Stimulated activated CD8-positive, alpha-beta memory T cell treated with anti-CD3 and anti-CD28 coated beads, Interleukin-2, amount 100 ng/mL, for 48 hours (primary cell): Measurements from ENCODE around the gene ANKRD12.

ENCODE experiments used
- DNase-seq, 2 donors: peaks; one replicate each; pipeline ENCODE4 v3.0.0-alpha.2; 2020; ENCODE audit warnings: low read depth in 2 of 2

The ANKRD12 gene

GRCh38 chr18:9290156-9290555 is 153.6 kb downstream of the ANKRD12 start:
- no peak for DNase-seq

- DNase-seq = no peak
These were observed 155.5 kb downstream of the ANKRD12 start for GRCh38 chr18:9292047-9292446.

GRCh38 chr18:9293948-9294347 is 157.4 kb downstream of the ANKRD12 start:
- DNase-seq = no peak

GRCh38 chr18:9296233-9297006 is 159.8 kb downstream of the ANKRD12 start:
- DNase-seq = no peak

GRCh38 chr18:9297007-9297393 is 160.4 kb downstream of the ANKRD12 start:
- no peak for DNase-seq

GRCh38 chr18:9304388-9305070 is 167.9 kb downstream of the ANKRD12 start:
- DNase-seq = no peak

GRCh38 chr18:9319333-9319732 is 182.8 kb downstream of the ANKRD12 start:
- DNase-seq = no peak

GRCh38 chr18:9321017-9321452 is 184.5 kb downstream of the ANKRD12 start:
- DNase-seq = no peak

- no peak for DNase-seq
These were observed 185.2 kb downstream of the ANKRD12 start for GRCh38 chr18:9321736-9322135.

- DNase-seq = no peak
These were observed 186.2 kb downstream of the ANKRD12 start for GRCh38 chr18:9322744-9323143.

GRCh38 chr18:9323750-9324445 is 187.3 kb downstream of the ANKRD12 start:
- no peak for DNase-seq

GRCh38 chr18:9325716-9326115 is 189.1 kb downstream of the ANKRD12 start:
- no peak for DNase-seq

GRCh38 chr18:9328776-9329175 is 192.2 kb downstream of the ANKRD12 start:
- DNase-seq = no peak

GRCh38 chr18:9329471-9329870 is 192.9 kb downstream of the ANKRD12 start:
- DNase-seq = no peak

GRCh38 chr18:9330419-9330818 is 193.8 kb downstream of the ANKRD12 start:
- no peak for DNase-seq

GRCh38 chr18:9333441-9334328 is 197.1 kb downstream of the ANKRD12 start:
- DNase-seq = peak in 1 of 2 donors; percentile 7

GRCh38 chr18:9334329-9334972 is 197.9 kb downstream of the ANKRD12 start, which contains the start of gene TWSG1:
Gene TWSG1 (plus strand): TSS chr18:9334773. CDS start chr18:9337230, 2,457 bp downstream.
- DNase-seq = peak; percentile 83 to 90

GRCh38 chr18:9334973-9335696 is 198.6 kb downstream of the ANKRD12 start:
- DNase-seq = peak; percentile 28 to 30
